ENCODE data around the gene CMKLR1.

Gene CMKLR1

GRCh38 chr12:108361606-108362005 lies 22.5 kb upstream of the CMKLR1 start:
- no peak for DNase-seq

GRCh38 chr12:108360487-108360886 lies 21.4 kb upstream of the CMKLR1 start:
- DNase-seq, result no peak

DNA sequence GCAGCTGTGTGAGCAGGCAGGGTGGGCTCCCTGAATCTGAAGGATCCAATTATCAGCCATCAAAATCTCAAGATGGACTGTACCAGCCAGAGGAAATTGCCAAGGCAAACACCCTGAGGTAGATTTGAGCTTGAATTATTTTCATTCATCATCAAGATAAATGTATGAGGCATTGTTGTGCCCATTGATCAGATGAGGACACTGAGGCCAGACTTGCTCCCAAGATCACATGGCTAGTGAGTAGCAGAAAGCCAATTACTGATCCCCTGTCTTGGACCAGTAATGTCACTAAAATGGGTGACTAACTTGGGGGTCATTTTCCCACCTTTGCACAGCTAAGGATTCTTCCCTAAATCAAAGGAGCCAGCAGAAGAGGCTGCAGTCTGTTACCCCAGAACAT lies 20.9 kb upstream of the CMKLR1 start:
- no peak for DNase-seq

DNA sequence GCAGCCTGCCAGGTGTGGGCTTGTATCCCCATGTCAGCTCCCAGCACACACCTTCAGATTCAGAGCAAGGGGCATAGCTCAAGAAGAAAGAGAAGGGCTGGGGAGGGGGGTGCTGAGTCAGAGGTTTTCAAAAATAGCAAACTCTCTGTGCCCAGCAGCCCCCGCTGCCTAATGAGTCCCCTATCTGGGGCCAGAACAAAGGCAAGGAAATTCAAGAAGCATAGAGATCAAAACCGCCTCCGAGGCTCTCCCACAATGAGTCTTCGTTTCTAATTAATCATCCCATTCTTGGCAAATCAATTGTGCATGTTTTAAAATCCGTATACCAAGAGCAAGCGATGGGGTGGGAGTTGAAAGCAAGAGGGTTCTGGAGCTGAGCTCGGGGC lies 19.5 kb upstream of the CMKLR1 start:
- no peak for DNase-seq

GRCh38 chr12:108357834-108358579 lies 18.9 kb upstream of the CMKLR1 start:
- no peak for DNase-seq

- no peak for DNase-seq
Observed at GRCh38 chr12:108356835-108357806, 18.0 kb upstream of the CMKLR1 start.

DNA sequence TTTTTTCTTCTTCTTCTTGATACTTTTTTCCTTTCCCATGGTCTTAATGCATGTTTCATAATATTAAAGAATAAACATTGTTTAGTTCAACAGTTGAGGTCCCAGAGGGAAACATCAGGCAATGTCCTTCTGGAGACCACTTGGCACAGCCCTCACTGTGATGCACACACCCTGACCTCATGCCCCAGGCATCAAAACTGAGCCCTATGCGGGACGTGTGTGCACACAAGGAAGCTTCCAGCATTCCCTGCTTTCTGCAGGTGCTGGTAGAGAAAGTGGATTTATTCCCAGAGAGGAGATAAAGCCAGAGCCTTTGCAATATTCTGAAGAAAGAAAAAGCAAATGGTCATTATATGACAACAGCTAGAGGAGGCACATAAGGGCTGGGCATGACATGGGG lies 16.0 kb upstream of the CMKLR1 start:
- DNase-seq, result no peak

GRCh38 chr12:108352591-108352990 lies 13.5 kb upstream of the CMKLR1 start:
- DNase-seq, result no peak

DNA sequence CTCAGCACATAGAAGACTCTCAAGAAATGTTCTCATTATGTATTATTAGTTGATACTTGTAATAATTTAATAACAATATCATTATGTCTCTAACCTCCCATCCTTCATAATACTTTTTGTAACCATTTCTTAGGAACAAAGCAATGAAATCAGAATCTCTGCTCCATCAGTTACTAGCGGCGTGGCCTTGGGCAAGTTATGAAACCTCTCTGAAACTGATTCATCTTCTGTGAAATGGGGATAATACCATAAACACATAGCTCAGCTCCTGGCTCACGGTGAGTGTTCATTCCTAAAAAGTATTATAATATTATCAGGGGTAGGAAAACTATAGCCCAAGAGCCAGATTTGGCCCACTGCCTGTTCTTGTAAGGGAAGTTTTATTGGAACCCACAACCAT lies 11.4 kb upstream of the CMKLR1 start:
- no peak for DNase-seq

DNA sequence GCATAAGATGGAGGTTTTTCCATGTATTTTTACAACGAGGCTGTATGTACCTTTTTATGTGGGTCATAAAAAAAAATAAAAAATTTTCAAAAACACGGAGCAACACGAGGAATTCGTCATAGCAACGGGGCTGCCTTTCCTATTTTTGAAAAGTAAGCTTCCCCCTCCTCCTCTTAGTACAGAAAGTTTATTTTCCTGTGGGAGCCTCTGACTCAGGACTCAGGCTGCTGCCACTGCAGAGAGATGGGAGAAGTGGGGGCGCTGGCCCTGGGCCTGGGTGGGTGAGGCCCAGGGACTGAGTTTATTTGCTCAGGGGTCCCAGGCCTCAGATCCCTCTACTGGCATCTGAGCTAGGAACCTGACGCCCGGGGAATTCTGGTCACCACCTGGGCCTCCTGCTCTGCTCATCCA lies 10.2 kb upstream of the CMKLR1 start:
- no peak for DNase-seq

GRCh38 chr12:108348842-108349241 lies 9.7 kb upstream of the CMKLR1 start:
- no peak for DNase-seq

DNA sequence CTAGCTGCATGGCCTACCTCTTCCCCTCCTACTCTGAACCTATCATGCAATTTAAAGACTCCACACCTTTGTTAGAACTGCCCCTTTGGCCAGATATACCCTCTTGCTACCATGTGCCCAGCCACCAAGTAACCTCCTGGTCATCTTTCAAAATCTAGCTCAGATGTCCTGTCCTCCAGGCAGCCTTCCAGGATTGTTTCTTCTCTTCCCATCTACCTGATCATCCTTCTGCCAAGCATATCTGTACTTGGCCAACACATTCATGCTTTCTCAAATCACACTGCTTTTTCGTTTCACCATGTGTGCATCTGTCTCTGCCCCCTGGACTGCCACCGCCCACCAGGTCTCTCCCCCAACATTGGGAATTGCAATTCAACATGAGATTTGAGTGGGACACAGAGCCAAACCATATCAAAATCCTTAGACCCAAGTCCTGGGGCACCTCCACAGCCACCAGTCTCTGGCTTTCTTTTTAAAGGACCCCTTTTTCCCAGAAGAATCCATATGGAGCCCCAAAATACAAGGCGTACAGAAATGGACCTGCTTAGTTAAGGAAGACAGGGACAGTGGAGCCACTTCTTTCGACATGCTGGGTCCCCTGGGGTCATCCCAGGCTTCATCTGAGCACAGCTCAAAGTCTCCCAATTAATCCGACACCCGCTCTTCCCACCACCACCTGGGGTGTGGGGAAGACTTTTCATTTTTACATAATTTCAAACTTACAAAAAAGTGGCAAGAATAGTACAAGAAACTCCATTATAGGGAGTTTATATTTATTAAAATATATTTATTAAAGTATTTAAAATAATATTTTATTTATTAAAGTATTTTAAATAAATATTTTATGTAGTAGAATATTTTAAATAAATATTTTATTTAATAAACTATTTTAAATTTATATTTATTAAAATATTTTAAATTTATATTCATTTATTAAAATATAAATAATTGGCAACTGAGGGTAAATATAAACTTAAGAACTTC lies 7.9 kb upstream of the CMKLR1 start:
- DNase-seq, result no peak

DNA sequence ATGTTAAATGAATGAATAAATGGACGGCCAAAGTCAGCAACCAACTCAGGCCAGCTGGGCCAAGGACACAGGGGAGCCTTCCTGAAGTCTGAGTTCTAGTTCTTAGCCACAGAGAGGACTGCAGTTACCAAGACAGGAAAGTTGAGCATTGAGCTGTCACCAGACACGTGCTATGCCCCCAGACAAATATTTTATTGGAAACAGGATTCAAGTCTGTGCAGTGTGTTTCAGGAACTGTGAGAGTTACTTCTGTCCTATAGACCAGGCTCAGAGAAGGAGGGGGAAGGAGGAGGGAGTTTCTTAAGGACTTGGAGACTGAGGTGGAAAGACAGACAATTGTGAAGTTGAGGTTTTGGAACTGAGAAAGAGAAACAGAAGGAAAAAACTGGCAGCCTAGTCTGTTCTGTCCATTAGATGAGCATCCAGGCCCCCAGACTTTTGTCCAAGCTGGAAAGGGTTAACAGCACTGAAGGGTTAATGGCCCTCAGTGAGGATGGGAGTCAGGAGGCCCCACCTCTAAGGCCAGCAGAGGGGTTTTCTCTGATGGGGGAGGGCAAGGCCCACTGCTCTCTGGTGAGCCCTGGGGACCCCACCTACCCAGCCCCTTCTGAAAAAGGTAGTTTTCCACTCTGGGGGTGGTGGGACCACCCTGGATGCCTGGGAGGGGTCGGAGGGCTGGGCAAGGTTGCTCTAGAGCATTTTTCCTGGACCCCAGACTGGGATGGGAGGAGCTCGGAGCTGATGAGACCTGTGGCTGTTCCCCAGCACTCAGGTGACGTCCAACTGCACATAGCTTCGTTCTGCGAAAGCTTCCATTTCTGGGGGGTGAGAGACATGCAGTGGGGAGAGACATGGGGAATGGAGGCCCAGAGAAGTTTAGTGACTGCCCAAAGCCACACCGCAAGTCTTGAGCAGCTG lies 6.9 kb upstream of the CMKLR1 start:
- no peak for DNase-seq

- DNase-seq, result no peak
Observed at GRCh38 chr12:108342985-108343384, 3.9 kb upstream of the CMKLR1 start.

- DNase-seq, result no peak
Observed at GRCh38 chr12:108341854-108342847, 3.0 kb upstream of the CMKLR1 start.

DNA sequence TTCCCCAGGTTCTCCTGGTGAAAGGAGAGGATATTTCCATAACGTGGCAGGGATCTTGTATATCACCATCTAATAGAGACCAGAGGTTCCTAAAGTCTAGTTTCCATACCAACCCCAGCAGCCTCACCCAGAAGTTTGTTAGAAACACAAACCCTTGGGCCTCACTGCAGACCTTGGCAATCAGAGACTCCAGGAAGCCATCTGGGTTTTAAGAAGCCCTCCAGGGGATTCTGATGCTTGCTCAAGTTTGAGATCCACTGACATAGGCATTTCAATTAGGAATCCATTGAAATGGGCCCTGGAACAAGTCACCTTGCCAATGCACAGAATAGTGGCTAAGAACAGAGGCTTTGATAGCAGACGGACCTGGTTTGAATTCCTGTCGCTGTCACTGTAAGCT lies 2.2 kb upstream of the CMKLR1 start:
- no peak for DNase-seq

- DNase-seq, result no peak
Observed at GRCh38 chr12:108340037-108340436, 926 bp upstream of the CMKLR1 start.

DNA sequence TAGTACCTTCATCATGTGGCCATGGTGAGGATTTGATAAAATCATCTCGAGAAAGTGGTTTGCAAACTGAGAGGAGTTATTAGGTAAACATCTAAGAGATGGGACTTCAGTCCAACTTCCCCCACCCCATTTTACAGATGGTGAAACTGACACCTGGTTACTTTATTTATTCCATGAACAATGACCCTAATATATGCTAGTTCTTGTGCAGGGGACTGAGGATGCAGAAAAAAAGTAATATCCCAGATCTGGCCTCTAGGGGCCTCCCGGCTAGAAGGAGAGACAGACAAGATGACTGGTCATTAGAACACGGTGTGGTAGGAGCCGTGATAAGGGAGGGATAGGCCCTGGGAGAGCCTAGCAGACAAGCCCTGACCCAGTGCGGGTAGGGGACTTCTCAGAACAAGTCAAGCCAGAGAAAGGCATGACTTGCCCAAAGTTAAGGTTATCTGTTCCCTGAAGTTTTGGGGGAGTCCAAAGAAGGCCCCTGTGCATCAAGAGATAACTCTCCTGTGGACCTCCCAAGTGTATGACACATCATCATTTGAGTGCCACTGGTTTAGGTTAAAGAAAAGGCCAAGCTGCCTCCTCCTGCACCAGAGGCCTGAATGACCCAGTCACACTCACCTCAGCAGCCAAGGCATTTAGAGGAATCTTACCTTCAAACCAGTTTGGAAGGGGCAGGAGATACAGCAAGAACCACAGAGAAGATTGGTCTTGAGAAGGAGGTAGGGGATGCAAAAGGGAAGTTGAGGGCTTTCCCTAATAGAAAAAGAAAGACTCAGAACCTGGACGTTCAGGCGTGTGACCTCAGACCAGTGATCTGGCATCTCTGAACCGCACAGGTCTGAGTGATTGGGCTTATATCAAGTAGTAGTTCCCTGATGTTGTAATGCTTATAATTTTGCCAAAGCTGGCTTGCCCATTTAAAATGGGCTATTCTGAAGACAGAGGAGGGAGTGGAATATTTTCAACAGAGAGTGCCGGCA lies 1.6 kb downstream of the CMKLR1 start:
- no peak for DNase-seq
